Measurements from ENCODE around the gene BEX2.
"Not testable (repeated sequence)": the region's sequence is repeated elsewhere in the genome, so short reads cannot be mapped to it uniquely, and the experiment has no call there.

The BEX2 gene

GRCh38 chrX:103310555-103311398 lies at the start of gene BEX2:
Gene BEX2 (minus strand): TSS chrX:103310990. CDS start chrX:103309976, 1,014 bp downstream.
- DNase-seq: peak; percentile 85

- no peak for DNase-seq
These were observed 49.3 kb upstream of the BEX2 start for GRCh38 chrX:103360092-103360491.

GRCh38 chrX:103359605-103360004 lies 48.8 kb upstream of the BEX2 start:
- not testable (repeated sequence) for DNase-seq

- DNase-seq: no peak
These were observed 47.1 kb upstream of the BEX2 start for GRCh38 chrX:103357871-103358270.

GRCh38 chrX:103356858-103357257 lies 46.1 kb upstream of the BEX2 start:
- no peak for DNase-seq

- DNase-seq: peak; percentile 43
These were observed 45.5 kb upstream of the BEX2 start, which contains the start of gene TCEAL9 for GRCh38 chrX:103356130-103356798. Gene TCEAL9 (plus strand): TSS chrX:103356506. CDS start chrX:103357685, 1,179 bp downstream.

GRCh38 chrX:103347682-103348397 lies 37.0 kb upstream of the BEX2 start:
- DNase-seq: no peak

GRCh38 chrX:103344606-103345005 lies 33.8 kb upstream of the BEX2 start:
- DNase-seq: no peak

GRCh38 chrX:103343105-103343504 lies 32.3 kb upstream of the BEX2 start:
- no peak for DNase-seq

- no peak for DNase-seq
These were observed 27.9 kb upstream of the BEX2 start for GRCh38 chrX:103338663-103339062.

- no peak for DNase-seq
These were observed 20.0 kb upstream of the BEX2 start for GRCh38 chrX:103330681-103331288.

GRCh38 chrX:103329991-103330390 lies 19.2 kb upstream of the BEX2 start, which contains the start of gene TCEAL7:
Gene TCEAL7 (plus strand): TSS chrX:103330239. CDS start chrX:103331404, 1,165 bp downstream.
- no peak for DNase-seq

- no peak for DNase-seq
These were observed 600 bp upstream of the BEX2 start for GRCh38 chrX:103311399-103311780.

- DNase-seq: no peak
These were observed 783 bp downstream of the BEX2 start for GRCh38 chrX:103309860-103310554.

- DNase-seq: not testable (repeated sequence)
These were observed 5.1 kb downstream of the BEX2 start for GRCh38 chrX:103305666-103306065.

- no peak for DNase-seq
These were observed 6.1 kb downstream of the BEX2 start for GRCh38 chrX:103304705-103305104.

GRCh38 chrX:103293118-103293517 lies 17.7 kb downstream of the BEX2 start:
- no peak for DNase-seq

- DNase-seq: no peak
These were observed 31.2 kb downstream of the BEX2 start for GRCh38 chrX:103279624-103280023.

- DNase-seq: peak; percentile 2
These were observed 34.2 kb downstream of the BEX2 start, which contains the start of gene TCEAL5 for GRCh38 chrX:103276581-103277002. Gene TCEAL5 (minus strand): TSS chrX:103276750. CDS start chrX:103274563, 2,187 bp downstream.

- DNase-seq: no peak
These were observed 34.7 kb downstream of the BEX2 start for GRCh38 chrX:103275947-103276567.

- DNase-seq: no peak
These were observed 36.5 kb downstream of the BEX2 start for GRCh38 chrX:103274284-103274683.
